ENCODE data around the gene CHST7.

CHST7 gene

GRCh38 chrX:46635186-46635585, 61.6 kb downstream of the CHST7 start:
- DNase-seq (ENCODE audit: low read depth in 1 of 2, low spot score in 1 of 2), result no peak
- no peaks in the 10 kb centered on the region for H3K27me3 ChIP-seq (ENCODE audit: insufficient read depth, poor library complexity, severe bottlenecking)
- no peak overlapping the region for H3K27ac ChIP-seq (replicated peaks)
- no peak overlapping the region for H3K4me3 ChIP-seq (replicated peaks; ENCODE audit: insufficient read depth, low read length)
- TF ChIP-seq CTCF (IDR thresholded peaks at IDR 0.05; ENCODE audit: insufficient read depth, low read length), result no peak
- TF ChIP-seq SPI1 (IDR thresholded peaks at IDR 0.05; ENCODE audit: borderline replicate concordance, low read depth), result no peak
- TF ChIP-seq GABPA (IDR thresholded peaks at IDR 0.05; ENCODE audit: low read depth), result no peak
- no peak for TF ChIP-seq POLR2AphosphoS5 (IDR thresholded peaks at IDR 0.05; ENCODE audit: low read depth)
- TF ChIP-seq REST (IDR thresholded peaks at IDR 0.05; ENCODE audit: insufficient replicate concordance, low read depth), result no peak

GRCh38 chrX:46636223-46636622, 62.7 kb downstream of the CHST7 start:
- no peak for DNase-seq (ENCODE audit: low read depth in 1 of 2, low spot score in 1 of 2)
- TF ChIP-seq GABPA (IDR thresholded peaks at IDR 0.05; ENCODE audit: low read depth) (no peak), REST (IDR thresholded peaks at IDR 0.05; ENCODE audit: insufficient replicate concordance, low read depth) (no peak), SPI1 (IDR thresholded peaks at IDR 0.05; ENCODE audit: borderline replicate concordance, low read depth) (no peak), POLR2AphosphoS5 (IDR thresholded peaks at IDR 0.05; ENCODE audit: low read depth) (no peak), CTCF (IDR thresholded peaks at IDR 0.05; ENCODE audit: insufficient read depth, low read length) (no peak)
- no peak overlapping the region for H3K27ac ChIP-seq (replicated peaks)
- no peak overlapping the region for H3K4me3 ChIP-seq (replicated peaks; ENCODE audit: insufficient read depth, low read length)
- no peaks in the 10 kb centered on the region for H3K27me3 ChIP-seq (ENCODE audit: insufficient read depth, poor library complexity, severe bottlenecking)

DNA sequence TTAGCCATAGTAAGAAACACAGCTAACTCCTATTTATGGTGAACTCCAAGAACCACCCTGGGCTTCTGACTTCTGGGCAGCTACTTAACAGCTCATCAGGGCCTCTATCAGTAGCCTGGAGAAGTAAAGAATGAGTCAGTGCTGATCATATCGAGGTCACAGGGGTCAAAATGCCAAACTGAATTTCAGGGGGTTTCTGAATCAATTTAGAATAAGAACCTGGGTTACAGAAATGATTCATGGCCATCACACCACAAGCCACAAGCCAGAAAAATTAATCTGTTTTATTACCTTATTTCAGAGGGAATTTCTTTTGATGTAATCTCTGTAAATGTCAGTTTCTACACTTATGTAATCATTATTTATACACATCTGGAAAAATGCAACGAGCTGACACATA, 64.4 kb downstream of the CHST7 start:
- no peak for DNase-seq (ENCODE audit: low read depth in 1 of 2, low spot score in 1 of 2)
- Histone ChIP-seq H3K4me3 (replicated peaks; ENCODE audit: insufficient read depth, low read length) (no peak overlapping the region), H3K27ac (replicated peaks) (no peak overlapping the region), H3K27me3 (ENCODE audit: insufficient read depth, poor library complexity, severe bottlenecking) (no peaks in the 10 kb centered on the region)
- no peak for TF ChIP-seq SPI1 (IDR thresholded peaks at IDR 0.05; ENCODE audit: borderline replicate concordance, low read depth)
- TF ChIP-seq REST (IDR thresholded peaks at IDR 0.05; ENCODE audit: insufficient replicate concordance, low read depth), result no peak
- no peak for TF ChIP-seq GABPA (IDR thresholded peaks at IDR 0.05; ENCODE audit: low read depth)
- no peak for TF ChIP-seq CTCF (IDR thresholded peaks at IDR 0.05; ENCODE audit: insufficient read depth, low read length)
- no peak for TF ChIP-seq POLR2AphosphoS5 (IDR thresholded peaks at IDR 0.05; ENCODE audit: low read depth)

Data from HL-60 (cell line).